Measurements from ENCODE around the gene ALOX15.
"Not testable (repeated sequence)": the region's sequence is repeated elsewhere in the genome, so short reads cannot be mapped to it uniquely, and the experiment has no call there.

Gene ALOX15

GRCh38 chr17:4641297-4642195 is at the start of gene ALOX15:
Gene ALOX15 (minus strand): TSS chr17:4641678. CDS start chr17:4641651, 27 bp downstream.
- DNase-seq, result no peak

- no peak for DNase-seq
These were observed 49.3 kb upstream of the ALOX15 start for GRCh38 chr17:4690745-4691144.

GRCh38 chr17:4689872-4690271 is 48.4 kb upstream of the ALOX15 start:
- DNase-seq, result not testable (repeated sequence)

GRCh38 chr17:4683739-4684138 is 42.3 kb upstream of the ALOX15 start:
- not testable (repeated sequence) for DNase-seq

GRCh38 chr17:4679658-4680057 is 38.2 kb upstream of the ALOX15 start:
- DNase-seq, result no peak

- DNase-seq, result no peak
These were observed 37.1 kb upstream of the ALOX15 start for GRCh38 chr17:4678448-4679026.

GRCh38 chr17:4676791-4677190 is 35.3 kb upstream of the ALOX15 start:
- no peak for DNase-seq

GRCh38 chr17:4675791-4676190 is 34.3 kb upstream of the ALOX15 start:
- no peak for DNase-seq

- no peak for DNase-seq
These were observed 33.2 kb upstream of the ALOX15 start for GRCh38 chr17:4674685-4674998.

- no peak for DNase-seq
These were observed 32.7 kb upstream of the ALOX15 start for GRCh38 chr17:4673986-4674684.

GRCh38 chr17:4673169-4673568 is 31.7 kb upstream of the ALOX15 start:
- DNase-seq, result no peak

- DNase-seq, result no peak
These were observed 31.3 kb upstream of the ALOX15 start for GRCh38 chr17:4672751-4673150.

- no peak for DNase-seq
These were observed 30.7 kb upstream of the ALOX15 start for GRCh38 chr17:4672055-4672630.

GRCh38 chr17:4667166-4667565 is 25.7 kb upstream of the ALOX15 start:
- no peak for DNase-seq

- DNase-seq, result no peak
These were observed 24.8 kb upstream of the ALOX15 start for GRCh38 chr17:4666296-4666695.

- DNase-seq, result no peak
These were observed 23.5 kb upstream of the ALOX15 start for GRCh38 chr17:4665027-4665426.

- DNase-seq, result no peak
These were observed 22.8 kb upstream of the ALOX15 start for GRCh38 chr17:4664230-4664629.

GRCh38 chr17:4663711-4664110 is 22.2 kb upstream of the ALOX15 start:
- no peak for DNase-seq

- DNase-seq, result no peak
These were observed 17.2 kb upstream of the ALOX15 start for GRCh38 chr17:4658478-4659305.

- no peak for DNase-seq
These were observed 16.2 kb upstream of the ALOX15 start for GRCh38 chr17:4657678-4658077.

- not testable (repeated sequence) for DNase-seq
These were observed 14.5 kb upstream of the ALOX15 start for GRCh38 chr17:4655933-4656332.

Data from anterior cingulate cortex (tissue), 58 donors.